ENCODE data around the gene FOXN3. TPM values are rescaled to one million over a fixed set of nuclear protein-coding genes. Genes with fewer than 3 reads are reported as not detected.

Gene FOXN3
- total and polyA plus RNA-seq, 10 of the 15 experiments (the other 5 are each of a cell fraction or from before 2014, with no cell fraction given): 4.5 to 68.9 (median 29.7) TPM

DNA sequence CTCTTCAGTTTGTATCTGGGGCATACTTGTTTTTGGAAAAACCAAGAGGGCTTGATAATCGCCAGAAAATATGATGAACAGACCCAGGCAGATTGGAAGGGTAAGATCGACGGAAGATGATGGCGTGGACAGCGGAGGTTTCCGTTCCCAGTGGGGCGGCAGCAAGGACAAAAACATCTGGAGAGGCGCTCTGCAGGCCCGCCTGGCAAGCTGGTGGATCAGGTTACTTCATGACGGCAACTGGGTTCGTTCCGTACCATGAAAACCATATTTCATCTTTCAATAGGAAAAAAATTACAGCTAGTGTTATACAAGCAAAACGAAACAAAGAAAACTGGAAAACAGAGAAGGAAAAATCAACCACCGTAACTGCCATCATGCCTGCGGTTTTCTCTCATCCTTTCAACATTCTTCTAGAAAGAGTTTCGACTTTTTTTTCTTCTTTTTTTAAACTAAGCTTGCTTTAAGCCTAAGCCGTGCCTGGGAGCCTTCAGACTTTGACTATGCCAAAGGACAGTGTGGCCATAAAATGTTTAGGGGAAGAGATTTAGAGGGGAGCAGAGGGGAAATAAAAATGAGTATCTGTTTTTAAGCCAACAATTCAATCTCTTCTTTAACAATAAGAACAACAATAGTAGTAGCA, 210.5 kb downstream of the FOXN3 start:
- intact Hi-C loops (cut with micrococcal nuclease; ENCODE audit: unreplicated experiment) (no loop called here), in situ Hi-C loops (cut with MboI) (no loop called here)
- TF ChIP-seq ESRRA (IDR thresholded peaks at IDR 0.05; ENCODE audit: low read length) (no peak), ZSCAN29 (IDR thresholded peaks at IDR 0.05) (no peak), NR2C1 (IDR thresholded peaks at IDR 0.05) (no peak), KDM1A (IDR thresholded peaks at IDR 0.05; ENCODE audit: borderline replicate concordance) (no peak), SMAD1 (IDR thresholded peaks at IDR 0.05; ENCODE audit: low read depth, partially characterized antibody) (no peak), LARP7 (IDR thresholded peaks at IDR 0.05) (no peak), NFYB (IDR thresholded peaks at IDR 0.05; ENCODE audit: insufficient read depth, low read depth, low read length) (no peak), ASH2L (IDR thresholded peaks at IDR 0.05; ENCODE audit: borderline replicate concordance, low read depth) (no peak), NFYA (IDR thresholded peaks at IDR 0.05; ENCODE audit: borderline replicate concordance, low read depth, low read length) (no peak), CBX3 (IDR thresholded peaks at IDR 0.05; ENCODE audit: borderline replicate concordance, low read depth) (no peak), STAT1 (conservative IDR thresholded peaks at IDR 0.05) (no peak), ZBED1 (IDR thresholded peaks at IDR 0.05; ENCODE audit: borderline replicate concordance) (no peak)
- TF ChIP-seq, protein P1, sequence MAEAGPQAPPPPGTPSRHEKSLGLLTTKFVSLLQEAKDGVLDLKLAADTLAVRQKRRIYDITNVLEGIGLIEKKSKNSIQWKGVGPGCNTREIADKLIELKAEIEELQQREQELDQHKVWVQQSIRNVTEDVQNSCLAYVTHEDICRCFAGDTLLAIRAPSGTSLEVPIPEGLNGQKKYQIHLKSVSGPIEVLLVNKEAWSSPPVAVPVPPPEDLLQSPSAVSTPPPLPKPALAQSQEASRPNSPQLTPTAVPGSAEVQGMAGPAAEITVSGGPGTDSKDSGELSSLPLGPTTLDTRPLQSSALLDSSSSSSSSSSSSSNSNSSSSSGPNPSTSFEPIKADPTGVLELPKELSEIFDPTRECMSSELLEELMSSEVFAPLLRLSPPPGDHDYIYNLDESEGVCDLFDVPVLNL (IDR thresholded peaks at IDR 0.05; ENCODE audit: low read depth, low read length): no peak
- TF ChIP-seq, protein P2, sequence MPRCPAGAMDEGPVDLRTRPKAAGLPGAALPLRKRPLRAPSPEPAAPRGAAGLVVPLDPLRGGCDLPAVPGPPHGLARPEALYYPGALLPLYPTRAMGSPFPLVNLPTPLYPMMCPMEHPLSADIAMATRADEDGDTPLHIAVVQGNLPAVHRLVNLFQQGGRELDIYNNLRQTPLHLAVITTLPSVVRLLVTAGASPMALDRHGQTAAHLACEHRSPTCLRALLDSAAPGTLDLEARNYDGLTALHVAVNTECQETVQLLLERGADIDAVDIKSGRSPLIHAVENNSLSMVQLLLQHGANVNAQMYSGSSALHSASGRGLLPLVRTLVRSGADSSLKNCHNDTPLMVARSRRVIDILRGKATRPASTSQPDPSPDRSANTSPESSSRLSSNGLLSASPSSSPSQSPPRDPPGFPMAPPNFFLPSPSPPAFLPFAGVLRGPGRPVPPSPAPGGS (IDR thresholded peaks at IDR 0.05; ENCODE audit: borderline replicate concordance, insufficient read depth, low read depth, low read length, poor library complexity, severe bottlenecking): no peak
- TF ChIP-seq, protein P3, sequence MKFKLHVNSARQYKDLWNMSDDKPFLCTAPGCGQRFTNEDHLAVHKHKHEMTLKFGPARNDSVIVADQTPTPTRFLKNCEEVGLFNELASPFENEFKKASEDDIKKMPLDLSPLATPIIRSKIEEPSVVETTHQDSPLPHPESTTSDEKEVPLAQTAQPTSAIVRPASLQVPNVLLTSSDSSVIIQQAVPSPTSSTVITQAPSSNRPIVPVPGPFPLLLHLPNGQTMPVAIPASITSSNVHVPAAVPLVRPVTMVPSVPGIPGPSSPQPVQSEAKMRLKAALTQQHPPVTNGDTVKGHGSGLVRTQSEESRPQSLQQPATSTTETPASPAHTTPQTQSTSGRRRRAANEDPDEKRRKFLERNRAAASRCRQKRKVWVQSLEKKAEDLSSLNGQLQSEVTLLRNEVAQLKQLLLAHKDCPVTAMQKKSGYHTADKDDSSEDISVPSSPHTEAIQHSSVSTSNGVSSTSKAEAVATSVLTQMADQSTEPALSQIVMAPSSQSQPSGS (IDR thresholded peaks at IDR 0.05; ENCODE audit: low read length): no peak
- TF ChIP-seq, protein P4, sequence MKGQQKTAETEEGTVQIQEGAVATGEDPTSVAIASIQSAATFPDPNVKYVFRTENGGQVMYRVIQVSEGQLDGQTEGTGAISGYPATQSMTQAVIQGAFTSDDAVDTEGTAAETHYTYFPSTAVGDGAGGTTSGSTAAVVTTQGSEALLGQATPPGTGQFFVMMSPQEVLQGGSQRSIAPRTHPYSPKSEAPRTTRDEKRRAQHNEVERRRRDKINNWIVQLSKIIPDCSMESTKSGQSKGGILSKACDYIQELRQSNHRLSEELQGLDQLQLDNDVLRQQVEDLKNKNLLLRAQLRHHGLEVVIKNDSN (IDR thresholded peaks at IDR 0.05; ENCODE audit: borderline replicate concordance, extremely low read length, insufficient read depth, low read depth, low read length): no peak
- H2AFZ ChIP-seq (ENCODE audit: control insufficient read depth, low read depth, low read length): no peak overlapping the region
- no peaks in the 10 kb centered on the region; a peak in 2 of 4 replicates for H3K36me3 ChIP-seq (ENCODE audit: control insufficient read depth in 2 of 2, insufficient read depth in 2 of 2, low read length in 1 of 2)
- DNase-seq (ENCODE audit: low read depth, low spot score): no peak
- 96% methylated on average over 17 of the region's 17 CpGs for WGBS (ENCODE audit: insufficient coverage, insufficient replicate concordance, low lambda C conversion rate, missing lambda C conversion rate)
- CTCF ChIA-PET: interaction anchor here (0.6 to 1.3 kb wide), 3 partner anchors 12 to 904 kb away, joined by 3 to 4 read pairs (median 3); no protein-coding TSS in a partner anchor
- no peak overlapping the region for H3K27ac ChIP-seq (ENCODE audit: control insufficient read depth, insufficient read depth)
- H3K27me3 ChIP-seq (replicated peaks in 1 of 2; ENCODE audit: control insufficient read depth in 2 of 2, insufficient read depth in 2 of 2, low read length in 1 of 2): no peaks in the 10 kb centered on the region
- H3K9me3 ChIP-seq (replicated peaks; ENCODE audit: control insufficient read depth, insufficient read depth, low read length): no peaks in the 10 kb centered on the region
- H3K4me1 ChIP-seq (ENCODE audit: control insufficient read depth, insufficient read depth, low read length): peaks cover 9% of the 10 kb centered on the region
- no peak overlapping the region for H3K9ac ChIP-seq (ENCODE audit: control insufficient read depth, insufficient read depth, low read length)
- BruUV-seq (replicated peaks): no TSS peak
- FAIRE-seq: no peak
- POLR2A ChIA-PET: no interaction called here
- RAD21 ChIA-PET (ENCODE audit: unreplicated experiment): interaction anchor here (0.7 kb wide), 1 partner anchor 452 kb away, joined by 3 read pairs; no protein-coding TSS in a partner anchor
- no peak overlapping the region for H3K4me2 ChIP-seq (ENCODE audit: control insufficient read depth, insufficient read depth)
- SMC1A ChIA-PET (ENCODE audit: uncharacterized antibody, unreplicated experiment): interaction anchor here (0.7 to 1.7 kb wide), 3 partner anchors 20 to 607 kb away, joined by 3 to 6 read pairs (median 4); no protein-coding TSS in a partner anchor
- no peak overlapping the region for H3K4me3 ChIP-seq
- no peak for ATAC-seq
- no peaks in the 10 kb centered on the region for H4K20me1 ChIP-seq (ENCODE audit: control insufficient read depth, insufficient read depth)
- H3K79me2 ChIP-seq (ENCODE audit: control insufficient read depth, insufficient read depth, low read length): no peaks in the 10 kb centered on the region; the same call in 1 of the 2 replicates
